CD4-positive, alpha-beta T cell (primary cell): Measurements from ENCODE around the gene OR3A2. TPM values are rescaled to one million over a fixed set of nuclear protein-coding genes. Genes with fewer than 3 reads are reported as not detected.
"Not testable (repeated sequence)": the region's sequence is repeated elsewhere in the genome, so short reads cannot be mapped to it uniquely, and the experiment has no call there.

Experiments
- ATAC-seq: fragments of 200-7000 bp; cut with Tn5 transposase; one replicate; pipeline ENCODE4 v1.10.0; 2022; ENCODE audit warnings: mild to moderate bottlenecking; ENCODE audit not compliant: poor library complexity
- CTCF ChIA-PET: fragments of 350-600 bp; sonication (Branson Sonifier 250); formaldehyde crosslinking; loops from one replicate; lab custom pipeline; 2021; ENCODE audit warnings: antibody characterized with exemption, inconsistent platforms; lab: Charles Lee
- POLR2A ChIA-PET: fragments of 350-600 bp; sonication (Branson Sonifier 250); formaldehyde crosslinking; loops from one replicate; lab custom pipeline; 2021; ENCODE audit warnings: antibody characterized with exemption, inconsistent platforms; lab: Charles Lee
- DNase-seq, 14 experiments: peaks; one replicate each; pipeline ENCODE4 v3.0.0-alpha.2; 2013 to 2020; ENCODE audit warnings: mixed read lengths in 2 of 14
- H3K27ac ChIP-seq, 2 donors: one replicate each; pipeline versions ENCODE4 v1.5.1 to v1.7.0; 2013; ENCODE audit warnings: low read length in 2 of 2, low read depth in 1 of 2, mild to moderate bottlenecking in 1 of 2
- H3K27me3 ChIP-seq, 2 experiments: 1 replicate in 1 of 2; 2 replicates in 1 of 2; pipeline versions ENCODE4 v1.6.1 to v1.7.0; 2013; ENCODE audit warnings: low read length in 2 of 2, control low read depth in 1 of 2, mild to moderate bottlenecking in 1 of 2, moderate library complexity in 1 of 2; ENCODE audit not compliant: insufficient read depth in 2 of 2, control insufficient read depth in 1 of 2
- H3K36me3 ChIP-seq: one replicate; pipeline ENCODE4 v1.6.1; 2013; ENCODE audit warnings: low read length, control low read depth; ENCODE audit not compliant: insufficient read depth
- H3K4me1 ChIP-seq: one replicate; pipeline ENCODE4 v1.6.1; 2013; ENCODE audit warnings: low read length, control low read depth; ENCODE audit not compliant: insufficient read depth
- H3K4me3 ChIP-seq: one replicate; pipeline ENCODE4 v1.5.1; 2013; ENCODE audit warnings: mild to moderate bottlenecking, low read length, moderate library complexity
- H3K9me3 ChIP-seq, 2 experiments: 1 replicate in 1 of 2; 2 replicates in 1 of 2; pipeline versions ENCODE4 v1.6.1 to v1.7.0; 2013; ENCODE audit warnings: low read length in 2 of 2, mild to moderate bottlenecking in 2 of 2, control low read depth in 1 of 2, moderate library complexity in 1 of 2; ENCODE audit not compliant: control insufficient read depth in 1 of 2, insufficient read depth in 1 of 2
- H3K27ac Mint-ChIP-seq: one replicate; pipeline ENCODE4 v1.8.0; 2020; ENCODE audit warnings: mixed read lengths
- H3K27me3 Mint-ChIP-seq: one replicate; pipeline ENCODE4 v1.8.0; 2021; ENCODE audit warnings: mixed read lengths
- H3K36me3 Mint-ChIP-seq: one replicate; pipeline ENCODE4 v1.8.0; 2021; ENCODE audit warnings: low read depth, mixed read lengths
- H3K4me1 Mint-ChIP-seq: one replicate; pipeline ENCODE4 v1.8.0; 2021; ENCODE audit warnings: low read depth, mixed read lengths
- H3K4me3 Mint-ChIP-seq: one replicate; pipeline ENCODE4 v1.8.0; 2020; ENCODE audit warnings: mild to moderate bottlenecking, mixed read lengths
- H3K9me3 Mint-ChIP-seq: one replicate; pipeline ENCODE4 v1.8.0; 2020; ENCODE audit warnings: mixed read lengths
- CTCF ChIP-seq: fragments of 200-600 bp; IDR thresholded peaks from one replicate; pipeline ENCODE4 v1.8.0; 2022; ENCODE audit warnings: antibody characterized with exemption, mild to moderate bottlenecking
- intact Hi-C, 2 experiments: fragments of 100-400 bp; cut with DNase I in 1 of 2; cut with micrococcal nuclease in 1 of 2; formaldehyde crosslinking; loops; one replicate each; pipeline versions ENCODE4 v1.15.1 to v1.9.0; 2023 to 2025; cut with DNase I, micrococcal nuclease
- total RNA-seq, 174 experiments: library from RNA in 2 of 174; stranded (reverse) in 2 of 174; gene quantifications; one replicate each; pipeline ENCODE4 v1.2.3 and lab custom pipeline; 2021 to 2026

Gene OR3A2
- total RNA-seq, 2 experiments from 2014 or later = 0.55 to 1.3 TPM

- no peak for TF ChIP-seq CTCF
- ChIA-PET POLR2A (no interaction called here), CTCF (no interaction called here)
- Mint-ChIP-seq H3K4me1 (peaks cover 6% of the 10 kb centered on the region), H3K9me3 (no peaks in the 10 kb centered on the region), H3K36me3 (no peaks in the 10 kb centered on the region), H3K27me3 (peaks cover 51% of the 10 kb centered on the region), H3K27ac (no peak overlapping the region), H3K4me3 (no peak overlapping the region)
- no peaks in the 10 kb centered on the region for H3K4me1 ChIP-seq
- no peak overlapping the region for H3K4me3 ChIP-seq
- DNase-seq (no peak), ATAC-seq (no peak)
- H3K27me3 ChIP-seq = peaks cover 0 to 3% of the 10 kb centered on the region in 2 experiments
- H3K9me3 ChIP-seq = peaks cover 0 to 10% of the 10 kb centered on the region in 2 experiments
- no peaks in the 10 kb centered on the region for H3K36me3 ChIP-seq
- H3K27ac ChIP-seq = no peak overlapping the region
- intact Hi-C loops = no loop called here
Measured at GRCh38 chr17:3389791-3390190, 3.7 kb upstream of the OR3A2 start.

GRCh38 chr17:3381957-3382356 is 4.2 kb downstream of the OR3A2 start:
- Mint-ChIP-seq H3K36me3 (no peaks in the 10 kb centered on the region), H3K9me3 (no peaks in the 10 kb centered on the region), H3K4me3 (no peak overlapping the region), H3K4me1 (peaks cover 5% of the 10 kb centered on the region), H3K27ac (no peak overlapping the region), H3K27me3 (peaks cover 61% of the 10 kb centered on the region)
- Histone ChIP-seq H3K4me1 (no peaks in the 10 kb centered on the region), H3K27me3 (peaks cover 0 to 3% of the 10 kb centered on the region in 2 experiments), H3K27ac (no peak overlapping the region), H3K36me3 (no peaks in the 10 kb centered on the region), H3K4me3 (no peak overlapping the region), H3K9me3 (peaks cover 0 to 22% of the 10 kb centered on the region in 2 experiments)
- CTCF ChIA-PET = no interaction called here
- ATAC-seq = no peak
- DNase-seq = no peak
- intact Hi-C loops = no loop called here
- no peak for TF ChIP-seq CTCF
- POLR2A ChIA-PET = no interaction called here

- ChIA-PET CTCF (no interaction called here), POLR2A (no interaction called here)
- Histone ChIP-seq H3K4me1 (no peaks in the 10 kb centered on the region), H3K9me3 (peaks cover 0 to 13% of the 10 kb centered on the region in 2 experiments), H3K27ac (no peak overlapping the region), H3K4me3 (no peak overlapping the region), H3K36me3 (no peaks in the 10 kb centered on the region), H3K27me3 (no peaks in the 10 kb centered on the region)
- peaks cover 8% of the 10 kb centered on the region for H3K9me3 Mint-ChIP-seq
- H3K36me3 Mint-ChIP-seq = no peaks in the 10 kb centered on the region
- no peak for TF ChIP-seq CTCF
- H3K27ac Mint-ChIP-seq = no peak overlapping the region
- intact Hi-C loops = no loop called here
- H3K4me3 Mint-ChIP-seq = no peak overlapping the region
- H3K27me3 Mint-ChIP-seq = peaks cover 34% of the 10 kb centered on the region
- ATAC-seq (no peak), DNase-seq (peak in 1 of 14 experiments; percentile 4)
- H3K4me1 Mint-ChIP-seq = no peaks in the 10 kb centered on the region
Measured at GRCh38 chr17:3378321-3378720, 7.8 kb downstream of the OR3A2 start.

GRCh38 chr17:3371167-3371566 is 14.9 kb downstream of the OR3A2 start:
- H3K4me3 Mint-ChIP-seq, POLR2A ChIA-PET, H3K4me1 Mint-ChIP-seq, H3K27me3 ChIP-seq, ATAC-seq, H3K36me3 Mint-ChIP-seq, CTCF ChIA-PET, H3K4me1 ChIP-seq, H3K4me3 ChIP-seq, intact Hi-C loops, DNase-seq, H3K27ac ChIP-seq, H3K27ac Mint-ChIP-seq, H3K9me3 ChIP-seq, H3K36me3 ChIP-seq: not testable (repeated sequence)
- H3K27me3 Mint-ChIP-seq = peaks cover 21% of the 10 kb centered on the region
- peaks cover 18% of the 10 kb centered on the region for H3K9me3 Mint-ChIP-seq

GRCh38 chr17:3342782-3343181 is 43.3 kb downstream of the OR3A2 start:
- H3K27ac ChIP-seq, H3K27me3 ChIP-seq, DNase-seq, H3K36me3 Mint-ChIP-seq, POLR2A ChIA-PET, intact Hi-C loops, CTCF ChIA-PET, ATAC-seq, H3K4me1 Mint-ChIP-seq, H3K4me1 ChIP-seq, H3K27ac Mint-ChIP-seq, H3K9me3 Mint-ChIP-seq, H3K4me3 Mint-ChIP-seq, H3K36me3 ChIP-seq, H3K4me3 ChIP-seq: not testable (repeated sequence)
- peaks cover 10 to 15% of the 10 kb centered on the region in 2 experiments for H3K9me3 ChIP-seq
- H3K27me3 Mint-ChIP-seq = peaks cover 28% of the 10 kb centered on the region
